Measurements from ENCODE around the gene FEM1A.
A peak's percentile ranks its signal among the peaks of the same experiment; 100 is the strongest.
"Not testable (repeated sequence)": the region's sequence is repeated elsewhere in the genome, so short reads cannot be mapped to it uniquely, and the experiment has no call there.

The FEM1A gene

DNA sequence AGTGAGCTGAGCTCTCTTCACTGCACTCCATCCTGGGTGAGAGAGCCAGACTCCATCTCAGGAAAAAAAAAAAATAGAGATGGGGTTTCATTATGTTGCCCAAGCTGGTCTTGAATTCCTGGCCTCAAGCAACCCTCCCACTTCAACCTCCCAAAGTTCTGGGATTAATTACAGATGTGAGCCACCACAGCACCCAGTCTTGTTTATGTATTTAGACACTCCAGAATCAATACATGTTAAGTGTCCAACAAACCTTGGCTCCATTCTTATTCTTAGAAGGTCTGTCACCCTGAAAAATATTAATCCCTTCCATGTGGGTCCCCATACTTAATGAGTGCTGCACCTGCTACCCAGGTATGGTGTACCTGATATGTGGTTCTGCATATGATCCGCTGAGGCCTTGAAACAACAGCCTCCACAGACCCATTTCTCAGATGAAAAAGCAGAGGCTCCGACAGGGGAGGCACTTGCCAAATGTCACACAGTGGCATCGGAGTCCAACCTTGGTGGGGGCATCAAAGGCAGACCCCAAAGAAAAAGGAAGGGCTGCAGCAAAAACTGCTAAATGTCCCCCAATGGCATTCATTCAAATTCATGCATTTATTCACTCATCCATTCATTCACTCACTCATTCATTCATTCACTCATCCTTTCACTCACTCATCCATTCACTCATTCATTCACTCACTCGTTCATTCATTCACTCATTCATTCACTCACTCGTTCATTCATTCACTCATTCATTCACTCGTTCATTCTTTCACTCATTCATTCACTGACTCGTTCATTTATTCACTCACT lies 23.3 kb downstream of the FEM1A start:
- DNase-seq (ENCODE audit: low spot score), result no peak

- DNase-seq (ENCODE audit: low spot score), result peak; percentile 98
Measured at GRCh38 chr19:4815426-4816201, 24.1 kb downstream of the FEM1A start.

- DNase-seq (ENCODE audit: low spot score), result no peak
Measured at GRCh38 chr19:4816202-4816949, 24.8 kb downstream of the FEM1A start.

DNA sequence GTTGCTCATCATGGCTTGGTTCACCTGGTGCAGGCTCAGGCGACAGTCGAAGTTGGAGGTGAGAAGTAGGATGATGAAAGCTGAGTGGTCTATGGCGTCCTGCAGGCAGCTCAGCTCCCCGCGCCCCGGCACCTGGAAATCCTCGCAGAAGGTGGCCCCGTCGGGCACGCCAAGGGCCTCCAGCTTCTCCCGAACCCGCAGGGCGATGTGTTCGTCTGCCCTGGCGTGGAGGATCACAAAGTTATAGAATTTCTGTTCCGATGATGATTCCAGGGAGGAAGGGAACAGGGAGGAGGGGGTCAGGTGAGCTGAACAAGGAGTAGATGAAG lies 25.4 kb downstream of the FEM1A start:
- no peak for DNase-seq (ENCODE audit: low spot score)

DNA sequence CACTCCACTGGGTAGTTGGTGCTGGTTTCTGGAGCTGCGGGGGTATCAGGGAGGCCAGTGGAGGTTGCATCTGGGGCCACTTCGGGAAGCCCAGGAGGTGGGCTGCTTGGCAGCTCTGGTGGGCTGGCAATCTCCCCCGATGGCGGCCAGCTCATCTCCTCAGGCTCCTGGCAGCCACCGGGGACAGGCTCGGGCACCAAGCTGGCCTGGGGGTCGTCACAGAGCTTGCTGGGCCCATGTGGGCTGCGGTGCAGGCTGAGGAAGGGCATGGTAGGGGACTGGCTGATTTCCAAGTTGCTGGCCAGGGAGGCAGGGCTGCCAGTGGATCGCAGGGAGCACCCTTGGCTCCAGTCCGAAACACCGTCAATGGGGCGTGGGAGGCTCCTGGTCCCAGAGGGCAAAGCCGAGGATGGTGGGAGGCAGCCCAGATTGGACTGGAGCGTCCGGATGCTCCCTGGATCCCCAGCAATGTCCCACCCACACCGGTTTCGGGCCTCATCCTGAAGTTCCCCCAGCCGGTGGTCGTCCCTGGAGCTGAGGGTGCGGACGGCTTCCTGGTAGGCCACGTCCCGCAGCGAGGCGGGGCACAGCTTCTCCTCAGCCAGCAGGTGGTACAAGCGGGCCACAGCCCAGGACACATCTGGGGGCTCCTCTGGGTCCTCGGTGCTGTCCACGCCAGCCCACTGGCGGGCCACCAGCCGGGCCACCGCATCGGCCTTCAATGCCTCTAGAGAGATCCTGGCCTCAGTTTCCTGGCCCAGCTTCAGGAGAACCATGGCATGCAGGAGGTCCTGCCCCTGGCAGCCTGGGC lies 26.1 kb downstream of the FEM1A start:
- DNase-seq (ENCODE audit: low spot score), result no peak

- no peak for DNase-seq (ENCODE audit: low spot score)
Measured at GRCh38 chr19:4821265-4821664, 29.7 kb downstream of the FEM1A start.

DNA sequence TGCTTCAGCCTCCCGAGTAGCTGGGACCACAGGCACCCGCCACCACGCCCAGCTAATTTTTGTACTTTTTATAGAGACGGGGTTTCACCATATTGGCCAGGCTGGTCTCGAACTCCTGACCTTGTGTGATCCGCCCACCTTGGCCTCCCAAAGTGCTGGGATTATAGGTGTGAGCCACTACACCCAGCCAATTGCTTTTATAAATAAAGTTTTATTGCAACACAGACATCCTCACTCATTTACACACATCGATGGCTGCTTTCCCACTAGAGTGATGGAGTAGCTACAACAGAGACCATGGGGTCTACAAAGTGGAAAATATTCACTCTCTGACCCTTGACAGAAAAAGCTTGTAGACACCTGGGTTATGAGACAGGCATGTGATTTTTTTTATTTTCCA lies 30.8 kb downstream of the FEM1A start:
- DNase-seq (ENCODE audit: low spot score), result not testable (repeated sequence)

GRCh38 chr19:4823577-4823976 lies 32.0 kb downstream of the FEM1A start:
- DNase-seq (ENCODE audit: low spot score), result no peak

- no peak for DNase-seq (ENCODE audit: low spot score)
Measured at GRCh38 chr19:4829001-4829712, 37.6 kb downstream of the FEM1A start.

GRCh38 chr19:4830332-4830731 lies 38.8 kb downstream of the FEM1A start:
- no peak for DNase-seq (ENCODE audit: low spot score)

GRCh38 chr19:4830768-4831265 lies 39.3 kb downstream of the FEM1A start:
- DNase-seq (ENCODE audit: low spot score), result no peak

DNA sequence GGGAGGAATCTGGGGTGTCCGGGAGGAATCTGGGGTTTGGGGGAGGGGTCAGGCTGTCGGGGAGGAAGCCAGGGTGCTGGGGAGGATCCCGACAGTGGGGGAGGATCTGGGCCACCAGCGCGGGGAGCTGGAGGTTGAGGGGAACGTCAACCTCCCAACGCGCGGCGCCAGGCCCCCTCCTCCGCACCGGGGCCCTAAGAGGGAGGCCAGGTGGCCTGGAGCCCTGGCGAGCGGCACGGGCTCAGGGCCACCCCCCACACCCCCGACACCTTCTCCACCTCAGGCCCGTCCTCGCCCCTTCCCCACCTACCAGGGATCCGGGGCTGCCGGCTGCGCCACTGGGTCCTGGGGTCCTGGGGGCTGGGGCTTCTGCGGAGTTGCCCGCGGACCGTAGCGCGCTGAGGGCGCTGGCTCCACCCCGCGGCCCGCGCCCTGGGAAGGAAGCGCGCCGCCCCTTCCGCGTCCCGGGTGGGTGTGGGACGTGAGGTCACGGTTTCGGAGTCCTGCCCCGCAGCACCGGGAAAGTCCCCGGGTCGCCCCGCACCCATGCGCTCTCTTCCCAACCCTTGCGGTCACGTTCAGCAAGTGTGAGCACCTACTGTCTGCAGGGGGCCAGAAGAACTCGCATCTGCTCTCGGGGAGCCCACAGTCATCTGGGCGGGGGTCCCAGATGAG lies 39.9 kb downstream of the FEM1A start, which contains the start of gene TICAM1:
TICAM1 (minus strand) TSS at position 409 of the 675 bp plus-strand sequence. CDS start 13,335 bp downstream, outside the sequence.
- peak; percentile 33 for DNase-seq (ENCODE audit: low spot score)

DNA sequence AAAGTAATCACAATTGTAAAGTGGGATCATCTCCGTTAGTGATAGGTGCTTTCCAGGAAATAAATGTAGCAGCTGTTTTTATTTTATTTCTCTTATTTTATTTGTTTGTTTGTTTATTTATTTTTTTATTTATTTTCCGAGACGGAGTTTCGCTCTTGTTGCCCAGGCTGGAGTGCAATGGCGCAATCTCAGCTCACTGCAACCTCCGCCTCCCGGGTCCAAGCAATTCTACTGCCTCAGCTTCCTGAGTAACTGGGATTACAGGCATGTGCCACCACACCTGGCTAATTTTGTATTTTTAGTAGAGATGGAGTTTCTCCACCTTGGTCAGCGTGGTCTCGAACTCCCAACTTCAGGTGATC lies 40.4 kb downstream of the FEM1A start:
- not testable (repeated sequence) for DNase-seq (ENCODE audit: low spot score)

- no peak for DNase-seq (ENCODE audit: low spot score)
Measured at GRCh38 chr19:4832776-4833175, 41.2 kb downstream of the FEM1A start.

DNA sequence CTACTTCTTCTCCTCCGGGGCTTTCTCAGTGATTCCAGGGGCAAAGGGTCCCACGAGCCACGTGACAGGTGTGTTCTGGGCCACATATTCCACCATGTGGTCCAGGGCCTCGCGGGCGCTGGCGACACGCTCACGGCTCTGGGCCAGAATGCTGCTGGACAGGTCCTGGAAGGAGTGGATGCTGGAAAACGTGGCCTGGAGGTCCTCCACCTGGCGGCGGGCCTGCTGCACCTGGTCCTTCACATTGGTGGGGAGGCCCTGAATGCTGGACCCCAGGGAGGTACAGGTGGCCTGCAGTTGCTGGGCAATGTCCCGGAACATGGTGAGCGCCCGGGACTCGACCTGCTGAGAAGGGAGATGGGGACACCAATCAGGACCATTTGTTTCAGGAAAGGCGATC lies 47.7 kb downstream of the FEM1A start:
- no peak for DNase-seq (ENCODE audit: low spot score)

- DNase-seq (ENCODE audit: low spot score), result no peak
Measured at GRCh38 chr19:4843647-4843965, 52.1 kb downstream of the FEM1A start.

- no peak for DNase-seq (ENCODE audit: low spot score)
Measured at GRCh38 chr19:4844348-4845179, 53.0 kb downstream of the FEM1A start.

DNA sequence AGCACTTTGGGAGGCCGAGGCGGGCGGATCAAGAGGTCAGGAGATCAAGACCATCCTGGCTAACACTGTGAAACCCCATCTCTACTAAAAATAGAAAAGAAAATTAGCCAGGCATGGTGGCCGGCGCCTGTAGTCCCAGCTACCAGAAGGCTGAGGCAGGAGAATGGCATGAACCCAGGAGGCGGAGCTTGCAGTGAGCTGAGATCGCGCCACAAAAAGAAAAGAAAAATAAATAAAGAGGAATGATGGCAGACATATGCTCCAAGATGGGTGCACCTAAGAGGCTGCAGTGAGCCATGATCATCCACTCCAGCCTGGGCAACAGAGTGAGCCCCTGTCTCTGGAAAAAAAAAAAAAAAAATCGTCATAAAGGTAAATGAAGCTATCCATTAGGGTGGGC lies 54.4 kb downstream of the FEM1A start:
- not testable (repeated sequence) for DNase-seq (ENCODE audit: low spot score)

GRCh38 chr19:4847190-4847973 lies 55.8 kb downstream of the FEM1A start:
- DNase-seq (ENCODE audit: low spot score), result no peak

Data from COLO829 (cell line).